Neutrophil (primary cell): ENCODE results near the gene TMEM151B.

Experiments used
- H3K27ac ChIP-seq: fragments of 200-600 bp; sonication (generic); 2 replicates; pipeline ENCODE4 v1.5.1; 2016; ENCODE audit warnings: mild to moderate bottlenecking, moderate library complexity
- H3K27me3 ChIP-seq: fragments of 200-600 bp; sonication (generic); 2 replicates; pipeline ENCODE4 v1.6.0; 2016; ENCODE audit warnings: mild to moderate bottlenecking
- H3K36me3 ChIP-seq: fragments of 200-600 bp; sonication (generic); 2 replicates; pipeline ENCODE4 v1.5.1; 2017
- H3K4me1 ChIP-seq, 2 experiments: fragments of 200-600 bp in 1 of 2; sonication (generic) in 1 of 2; 1 replicate in 1 of 2; 2 replicates in 1 of 2; pipeline versions ENCODE4 v1.5.1 to v1.6.1; 2013 to 2016; ENCODE audit warnings: low read depth in 1 of 2, low read length in 1 of 2, mild to moderate bottlenecking in 1 of 2, moderate library complexity in 1 of 2; ENCODE audit not compliant: control insufficient read depth in 1 of 2, insufficient read depth in 1 of 2
- H3K4me3 ChIP-seq, 2 experiments: fragments of 200-600 bp in 1 of 2; sonication (generic) in 1 of 2; 1 replicate in 1 of 2; 2 replicates in 1 of 2; pipeline ENCODE4 v1.5.1; 2013 to 2016; ENCODE audit warnings: low read depth in 1 of 2, low read length in 1 of 2, mild to moderate bottlenecking in 1 of 2, moderate library complexity in 1 of 2
- H3K9me3 ChIP-seq: fragments of 200-600 bp; sonication (generic); 2 replicates; pipeline ENCODE4 v1.5.1; 2016
- TF ChIP-seq, protein P1 (sequence below): fragments of 200-600 bp; sonication (generic); IDR thresholded peaks from 2 replicates; pipeline ENCODE4 v1.5.1; 2016; ENCODE audit warnings: antibody characterized with exemption

TMEM151B gene

DNA sequence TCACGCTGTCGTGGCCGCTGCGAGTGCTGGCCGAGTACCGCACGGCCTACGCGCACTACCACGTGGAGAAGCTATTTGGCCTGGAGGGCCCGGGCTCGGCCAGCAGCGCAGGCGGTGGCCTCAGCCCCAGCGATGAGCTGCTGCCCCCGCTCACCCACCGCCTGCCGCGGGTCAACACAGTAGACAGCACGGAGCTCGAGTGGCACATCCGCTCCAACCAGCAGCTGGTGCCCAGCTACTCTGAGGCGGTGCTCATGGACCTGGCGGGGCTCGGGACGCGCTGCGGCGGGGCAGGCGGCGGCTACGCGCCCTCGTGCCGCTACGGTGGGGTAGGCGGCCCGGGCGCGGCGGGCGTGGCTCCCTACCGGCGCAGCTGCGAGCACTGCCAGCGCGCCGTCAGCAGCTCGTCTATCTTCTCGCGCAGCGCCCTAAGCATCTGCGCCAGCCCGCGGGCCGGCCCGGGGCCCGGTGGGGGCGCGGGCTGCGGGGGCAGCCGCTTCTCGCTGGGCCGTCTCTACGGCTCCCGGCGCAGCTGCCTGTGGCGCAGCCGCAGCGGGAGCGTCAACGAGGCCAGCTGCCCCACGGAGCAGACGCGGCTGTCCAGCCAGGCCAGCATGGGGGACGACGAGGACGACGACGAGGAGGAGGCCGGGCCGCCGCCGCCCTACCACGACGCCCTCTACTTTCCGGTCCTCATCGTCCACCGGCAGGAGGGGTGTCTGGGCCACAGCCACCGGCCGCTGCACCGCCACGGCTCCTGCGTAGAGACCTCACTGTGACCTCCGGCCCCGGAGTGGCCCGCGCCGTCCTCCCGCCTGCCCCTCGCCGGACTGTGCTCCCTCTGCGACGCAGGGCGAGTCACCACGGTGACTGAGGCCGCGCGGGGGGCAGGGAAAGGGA, 5.7 kb downstream of the TMEM151B start:
- H3K4me1 ChIP-seq: peaks cover 0 to 13% of the 10 kb centered on the region in 2 experiments
- TF ChIP-seq, protein P1, sequence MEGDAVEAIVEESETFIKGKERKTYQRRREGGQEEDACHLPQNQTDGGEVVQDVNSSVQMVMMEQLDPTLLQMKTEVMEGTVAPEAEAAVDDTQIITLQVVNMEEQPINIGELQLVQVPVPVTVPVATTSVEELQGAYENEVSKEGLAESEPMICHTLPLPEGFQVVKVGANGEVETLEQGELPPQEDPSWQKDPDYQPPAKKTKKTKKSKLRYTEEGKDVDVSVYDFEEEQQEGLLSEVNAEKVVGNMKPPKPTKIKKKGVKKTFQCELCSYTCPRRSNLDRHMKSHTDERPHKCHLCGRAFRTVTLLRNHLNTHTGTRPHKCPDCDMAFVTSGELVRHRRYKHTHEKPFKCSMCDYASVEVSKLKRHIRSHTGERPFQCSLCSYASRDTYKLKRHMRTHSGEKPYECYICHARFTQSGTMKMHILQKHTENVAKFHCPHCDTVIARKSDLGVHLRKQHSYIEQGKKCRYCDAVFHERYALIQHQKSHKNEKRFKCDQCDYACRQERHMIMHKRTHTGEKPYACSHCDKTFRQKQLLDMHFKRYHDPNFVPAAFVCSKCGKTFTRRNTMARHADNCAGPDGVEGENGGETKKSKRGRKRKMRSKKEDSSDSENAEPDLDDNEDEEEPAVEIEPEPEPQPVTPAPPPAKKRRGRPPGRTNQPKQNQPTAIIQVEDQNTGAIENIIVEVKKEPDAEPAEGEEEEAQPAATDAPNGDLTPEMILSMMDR: no peak
- no peak overlapping the region for H3K4me3 ChIP-seq
- H3K9me3 ChIP-seq: no peaks in the 10 kb centered on the region
- H3K27ac ChIP-seq: no peak overlapping the region
- peaks cover 100% of the 10 kb centered on the region for H3K27me3 ChIP-seq
- H3K36me3 ChIP-seq: no peaks in the 10 kb centered on the region

DNA sequence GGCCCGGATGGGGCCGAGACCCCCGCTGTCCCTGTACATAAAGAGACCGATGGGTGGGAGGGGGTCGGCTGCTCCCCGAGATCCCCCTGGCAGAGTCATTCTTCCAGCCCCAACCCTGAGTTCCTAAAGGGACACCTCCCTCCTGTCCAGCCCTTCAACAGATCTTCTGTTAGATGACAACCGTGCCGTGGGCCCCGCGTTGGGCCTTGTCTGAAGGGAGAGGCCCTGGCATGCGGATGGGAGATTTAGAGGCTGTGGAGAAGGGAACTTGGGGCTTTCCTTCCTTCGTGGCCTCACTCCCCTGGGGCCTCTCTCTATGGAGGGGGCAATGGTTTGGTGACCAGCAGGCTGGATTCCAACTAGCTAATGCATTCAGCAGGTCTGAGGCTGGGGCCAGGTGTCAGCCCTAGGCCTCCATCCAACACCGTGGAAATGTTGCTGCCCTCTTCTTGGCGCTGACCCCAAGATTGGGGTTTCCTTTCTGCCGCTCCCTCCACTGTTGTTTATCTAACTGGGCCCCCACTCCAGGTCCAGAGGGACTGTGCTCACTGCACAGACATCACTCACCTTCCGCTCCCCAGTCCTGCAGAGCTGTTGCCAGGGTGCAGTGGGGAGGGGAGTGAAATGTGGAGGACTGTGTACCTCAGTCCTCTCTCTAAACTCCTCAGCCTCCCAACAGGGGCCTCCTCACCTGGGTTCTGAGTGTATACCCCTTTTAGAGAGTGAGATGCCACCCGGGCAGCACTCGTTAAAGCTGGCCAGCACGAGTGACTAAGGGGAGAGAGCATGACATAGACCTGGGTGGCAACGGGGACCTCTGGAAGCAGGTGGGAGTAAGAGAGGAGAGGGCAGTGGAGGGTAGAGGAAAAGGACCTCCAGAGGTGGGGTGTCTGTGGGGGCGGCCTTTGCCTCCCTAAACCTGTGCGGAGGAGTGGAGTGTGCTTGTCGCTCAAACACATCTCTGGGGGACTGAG, 6.7 kb downstream of the TMEM151B start:
- Histone ChIP-seq H3K36me3 (no peaks in the 10 kb centered on the region), H3K27me3 (peaks cover 100% of the 10 kb centered on the region), H3K9me3 (no peaks in the 10 kb centered on the region), H3K4me3 (no peak overlapping the region), H3K4me1 (peaks cover 0 to 9% of the 10 kb centered on the region in 2 experiments), H3K27ac (no peak overlapping the region)
- TF ChIP-seq, protein P1: no peak

DNA sequence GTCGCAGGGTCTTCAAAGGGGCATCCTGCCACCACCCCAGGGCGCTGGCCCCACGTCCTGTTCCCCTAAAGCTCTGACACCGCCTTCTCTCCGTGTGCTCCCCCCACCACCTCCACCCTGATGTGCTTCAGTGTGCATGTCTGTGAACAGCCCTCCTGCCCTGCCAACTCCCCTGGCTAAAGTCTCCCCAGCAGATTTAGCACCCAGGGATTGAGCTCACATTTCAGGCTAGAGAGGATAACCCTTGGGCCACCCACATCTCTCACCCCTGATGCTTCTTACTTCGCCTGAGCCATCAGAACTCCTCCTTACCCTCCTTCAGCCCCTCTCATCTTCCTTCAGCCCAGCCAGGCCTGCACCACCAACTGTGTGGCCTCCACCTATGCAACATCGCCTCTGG, 7.5 kb downstream of the TMEM151B start:
- Histone ChIP-seq H3K4me3 (no peak overlapping the region), H3K4me1 (peaks cover 4 to 14% of the 10 kb centered on the region in 2 experiments), H3K27ac (no peak overlapping the region), H3K9me3 (no peaks in the 10 kb centered on the region), H3K36me3 (no peaks in the 10 kb centered on the region), H3K27me3 (peaks cover 93% of the 10 kb centered on the region)
- TF ChIP-seq, protein P1: no peak

DNA sequence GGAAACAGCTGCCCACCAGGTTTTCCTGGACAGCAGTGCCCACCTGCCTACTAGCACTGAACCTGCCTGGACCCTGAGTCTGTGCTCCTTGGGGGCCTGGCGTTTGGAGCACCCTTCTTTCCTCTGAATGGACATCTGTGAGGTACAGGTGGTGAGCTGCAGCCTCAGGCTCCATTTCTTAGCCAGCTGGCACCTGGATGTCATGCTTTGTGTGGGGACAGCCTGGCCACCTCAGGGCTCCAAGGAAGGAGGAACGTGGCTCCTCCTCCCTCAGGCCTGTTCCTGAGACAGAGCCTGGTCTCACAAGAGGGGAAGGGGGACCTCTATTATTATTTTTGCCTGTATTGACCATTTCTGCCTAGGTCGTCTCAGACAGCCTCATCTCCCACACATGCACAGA, 8.1 kb downstream of the TMEM151B start:
- Histone ChIP-seq H3K27ac (no peak overlapping the region), H3K27me3 (peaks cover 88% of the 10 kb centered on the region), H3K4me3 (no peak overlapping the region), H3K4me1 (peaks cover 8 to 17% of the 10 kb centered on the region in 2 experiments), H3K9me3 (no peaks in the 10 kb centered on the region), H3K36me3 (no peaks in the 10 kb centered on the region)
- TF ChIP-seq, protein P1: no peak

DNA sequence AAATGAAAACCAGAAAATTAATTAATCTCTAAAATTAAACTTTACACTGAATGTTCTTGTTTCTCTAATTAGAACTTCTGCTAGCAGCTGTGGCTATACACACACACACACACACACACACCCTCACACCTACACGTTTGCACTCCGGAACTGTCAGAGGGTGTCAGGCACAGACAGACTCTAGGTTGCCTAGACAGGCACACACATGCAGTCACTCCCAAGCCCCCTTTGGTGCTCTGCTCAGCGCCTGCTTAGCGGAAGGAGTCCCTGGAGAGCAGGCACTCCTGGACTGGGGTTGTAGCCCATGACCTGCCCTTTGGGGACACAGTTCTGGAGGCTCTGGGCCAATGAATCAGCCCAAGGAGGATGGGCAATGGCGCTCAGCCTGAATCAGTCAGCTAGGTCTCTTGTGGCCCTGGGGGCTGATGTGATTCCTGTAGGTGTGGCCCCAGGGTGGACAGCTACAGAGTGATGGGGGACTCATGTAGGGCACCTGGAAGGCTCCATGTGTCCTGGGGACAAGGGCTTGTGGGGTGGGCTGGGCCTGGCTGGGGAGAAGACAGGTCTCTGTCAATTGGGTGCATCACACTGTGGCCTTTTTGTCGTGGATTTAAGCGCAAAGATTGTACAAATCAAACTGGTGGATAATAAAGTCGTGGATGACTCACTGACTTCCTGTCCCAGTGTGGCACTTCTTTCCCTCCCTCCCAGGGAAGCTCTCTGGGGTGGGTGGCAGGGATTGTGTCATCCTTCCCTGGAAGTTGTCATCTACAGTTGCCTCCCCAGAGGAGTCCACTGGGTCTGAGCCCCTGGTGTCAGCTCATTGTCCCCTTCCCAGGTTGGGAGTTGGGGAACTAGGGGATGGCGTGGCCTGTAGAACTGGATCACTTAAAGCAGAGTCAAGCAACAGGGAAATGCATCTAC, 8.8 kb downstream of the TMEM151B start:
- peaks cover 81% of the 10 kb centered on the region for H3K27me3 ChIP-seq
- H3K4me3 ChIP-seq: no peak overlapping the region
- H3K4me1 ChIP-seq: peaks cover 15 to 24% of the 10 kb centered on the region in 2 experiments
- no peaks in the 10 kb centered on the region for H3K36me3 ChIP-seq
- no peak overlapping the region for H3K27ac ChIP-seq
- TF ChIP-seq, protein P1: no peak
- H3K9me3 ChIP-seq: no peaks in the 10 kb centered on the region
